ENCODE measurements around the gene LUM. TPM values are rescaled to one million over a fixed set of nuclear protein-coding genes. Genes with fewer than 3 reads are reported as not detected.

The LUM gene
- total RNA-seq, 4 donors from 2014 or later: 36.6 to 83.5 (median 63.7) TPM

GRCh38 chr12:91064640-91065039 is 46.7 kb downstream of the LUM start:
- H3K27ac ChIP-seq (replicated peaks in 1 of 4): no peak overlapping the region
- H3K4me3 ChIP-seq: no peak overlapping the region
- WGBS: 91% methylated on average over 3 of the region's 3 CpGs
- no peak for TF ChIP-seq POLR2A (IDR thresholded peaks at IDR 0.05; ENCODE audit: low read depth)
- TF ChIP-seq, protein P1, sequence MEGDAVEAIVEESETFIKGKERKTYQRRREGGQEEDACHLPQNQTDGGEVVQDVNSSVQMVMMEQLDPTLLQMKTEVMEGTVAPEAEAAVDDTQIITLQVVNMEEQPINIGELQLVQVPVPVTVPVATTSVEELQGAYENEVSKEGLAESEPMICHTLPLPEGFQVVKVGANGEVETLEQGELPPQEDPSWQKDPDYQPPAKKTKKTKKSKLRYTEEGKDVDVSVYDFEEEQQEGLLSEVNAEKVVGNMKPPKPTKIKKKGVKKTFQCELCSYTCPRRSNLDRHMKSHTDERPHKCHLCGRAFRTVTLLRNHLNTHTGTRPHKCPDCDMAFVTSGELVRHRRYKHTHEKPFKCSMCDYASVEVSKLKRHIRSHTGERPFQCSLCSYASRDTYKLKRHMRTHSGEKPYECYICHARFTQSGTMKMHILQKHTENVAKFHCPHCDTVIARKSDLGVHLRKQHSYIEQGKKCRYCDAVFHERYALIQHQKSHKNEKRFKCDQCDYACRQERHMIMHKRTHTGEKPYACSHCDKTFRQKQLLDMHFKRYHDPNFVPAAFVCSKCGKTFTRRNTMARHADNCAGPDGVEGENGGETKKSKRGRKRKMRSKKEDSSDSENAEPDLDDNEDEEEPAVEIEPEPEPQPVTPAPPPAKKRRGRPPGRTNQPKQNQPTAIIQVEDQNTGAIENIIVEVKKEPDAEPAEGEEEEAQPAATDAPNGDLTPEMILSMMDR (IDR thresholded peaks at IDR 0.05): no peak
- TF ChIP-seq EP300 (IDR thresholded peaks at IDR 0.05): no peak
- no peak for TF ChIP-seq POLR2AphosphoS5 (IDR thresholded peaks at IDR 0.05)
- no peaks in the 10 kb centered on the region for H3K27me3 ChIP-seq
- H3K4me1 ChIP-seq: no peaks in the 10 kb centered on the region
- H3K9me3 ChIP-seq: no peaks in the 10 kb centered on the region
- DNase-seq (ENCODE audit: extremely low spot score): no peak
- H3K36me3 ChIP-seq: no peaks in the 10 kb centered on the region
- intact Hi-C loops (cut with DNase I): no loop called here

DNA sequence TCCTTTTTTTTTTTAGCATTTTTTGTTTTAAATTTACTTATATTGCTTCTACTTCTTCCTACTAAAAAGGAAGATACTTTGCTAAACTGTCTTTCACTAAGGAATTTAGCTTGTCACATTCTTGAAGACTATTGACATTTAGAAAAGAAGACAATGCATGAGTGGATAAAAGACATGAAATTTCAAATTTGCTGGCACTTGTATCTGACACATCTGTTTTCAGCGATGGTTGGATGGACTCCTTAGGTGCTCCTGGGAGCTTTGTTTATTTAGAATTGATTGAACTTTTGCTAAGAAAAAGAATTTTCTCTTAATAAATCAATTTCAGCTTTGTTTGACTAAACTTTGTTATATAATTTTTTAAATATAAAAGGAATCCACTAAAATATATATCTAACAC is 50.2 kb downstream of the LUM start:
- Histone ChIP-seq H3K4me1 (no peaks in the 10 kb centered on the region), H3K4me3 (no peak overlapping the region), H3K27ac (replicated peaks in 1 of 4) (no peak overlapping the region), H3K9me3 (no peaks in the 10 kb centered on the region), H3K27me3 (no peaks in the 10 kb centered on the region), H3K36me3 (no peaks in the 10 kb centered on the region)
- 69% methylated on average over 1 of the region's 1 CpG for WGBS
- no peak for DNase-seq (ENCODE audit: extremely low spot score)
- intact Hi-C loops (cut with DNase I): no loop called here
- no peak for TF ChIP-seq EP300 (IDR thresholded peaks at IDR 0.05)
- TF ChIP-seq POLR2A (IDR thresholded peaks at IDR 0.05; ENCODE audit: low read depth): no peak
- TF ChIP-seq POLR2AphosphoS5 (IDR thresholded peaks at IDR 0.05): no peak
- TF ChIP-seq, protein P1 (IDR thresholded peaks at IDR 0.05): no peak

- TF ChIP-seq POLR2AphosphoS5 (IDR thresholded peaks at IDR 0.05) (no peak), EP300 (IDR thresholded peaks at IDR 0.05) (no peak), POLR2A (IDR thresholded peaks at IDR 0.05; ENCODE audit: low read depth) (no peak)
- TF ChIP-seq, protein P1 (IDR thresholded peaks at IDR 0.05): no peak
- peaks cover under 1 to 7% (median 4%) of the 10 kb centered on the region in 4 donors for H3K4me1 ChIP-seq
- no peak overlapping the region for H3K27ac ChIP-seq (replicated peaks in 1 of 4)
- H3K36me3 ChIP-seq: no peaks in the 10 kb centered on the region
- H3K4me3 ChIP-seq: no peak overlapping the region
- intact Hi-C loops (cut with DNase I): no loop called here
- no peak for DNase-seq (ENCODE audit: extremely low spot score)
- no peaks in the 10 kb centered on the region for H3K9me3 ChIP-seq
- H3K27me3 ChIP-seq: no peaks in the 10 kb centered on the region
Observed at GRCh38 chr12:91059211-91059610, 52.1 kb downstream of the LUM start.

DNA sequence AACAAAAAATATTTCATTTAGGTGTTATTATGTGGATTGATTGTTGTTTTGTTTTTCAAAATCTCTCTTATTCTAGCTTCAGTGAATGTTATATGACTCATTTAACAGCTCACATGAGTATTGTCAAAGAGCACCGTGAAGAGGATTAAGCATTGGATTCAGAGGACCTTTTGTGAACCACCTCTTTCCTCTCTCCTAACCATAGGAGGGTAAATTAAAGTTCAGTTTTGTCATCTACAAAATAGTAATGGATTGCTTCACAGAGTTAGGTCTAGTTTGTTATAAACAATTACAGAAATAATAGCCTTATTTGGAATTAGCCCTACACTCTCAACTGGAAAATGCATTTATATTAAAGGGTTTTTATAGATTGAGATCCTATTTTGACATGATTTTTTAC is 52.5 kb downstream of the LUM start:
- Histone ChIP-seq H3K4me1 (peaks cover 4 to 12% (median 9%) of the 10 kb centered on the region in 4 donors), H3K9me3 (no peaks in the 10 kb centered on the region), H3K27me3 (no peaks in the 10 kb centered on the region), H3K36me3 (no peaks in the 10 kb centered on the region), H3K27ac (replicated peaks in 1 of 4) (no peak overlapping the region), H3K4me3 (no peak overlapping the region)
- intact Hi-C loops (cut with DNase I): no loop called here
- no peak for DNase-seq (ENCODE audit: extremely low spot score)
- 71% methylated on average over 1 of the region's 1 CpG for WGBS
- TF ChIP-seq EP300 (IDR thresholded peaks at IDR 0.05) (no peak), POLR2A (IDR thresholded peaks at IDR 0.05; ENCODE audit: low read depth) (no peak)
- TF ChIP-seq, protein P1 (IDR thresholded peaks at IDR 0.05): no peak
